Stimulated activated CD4-positive, alpha-beta T cell treated with anti-CD3 and anti-CD28 coated beads, Interleukin-12 subunit alpha, Interleukin-12 subunit beta, amount 100 ng/mL, for 48 hours (primary cell): Measurements from ENCODE around the gene PDPK1.

Experiments used
- DNase-seq, 3 donors: peaks; one replicate each; pipeline ENCODE4 v3.0.0-alpha.2; 2020; ENCODE audit warnings: low read depth in 2 of 3, low spot score in 1 of 3

Gene PDPK1

DNA sequence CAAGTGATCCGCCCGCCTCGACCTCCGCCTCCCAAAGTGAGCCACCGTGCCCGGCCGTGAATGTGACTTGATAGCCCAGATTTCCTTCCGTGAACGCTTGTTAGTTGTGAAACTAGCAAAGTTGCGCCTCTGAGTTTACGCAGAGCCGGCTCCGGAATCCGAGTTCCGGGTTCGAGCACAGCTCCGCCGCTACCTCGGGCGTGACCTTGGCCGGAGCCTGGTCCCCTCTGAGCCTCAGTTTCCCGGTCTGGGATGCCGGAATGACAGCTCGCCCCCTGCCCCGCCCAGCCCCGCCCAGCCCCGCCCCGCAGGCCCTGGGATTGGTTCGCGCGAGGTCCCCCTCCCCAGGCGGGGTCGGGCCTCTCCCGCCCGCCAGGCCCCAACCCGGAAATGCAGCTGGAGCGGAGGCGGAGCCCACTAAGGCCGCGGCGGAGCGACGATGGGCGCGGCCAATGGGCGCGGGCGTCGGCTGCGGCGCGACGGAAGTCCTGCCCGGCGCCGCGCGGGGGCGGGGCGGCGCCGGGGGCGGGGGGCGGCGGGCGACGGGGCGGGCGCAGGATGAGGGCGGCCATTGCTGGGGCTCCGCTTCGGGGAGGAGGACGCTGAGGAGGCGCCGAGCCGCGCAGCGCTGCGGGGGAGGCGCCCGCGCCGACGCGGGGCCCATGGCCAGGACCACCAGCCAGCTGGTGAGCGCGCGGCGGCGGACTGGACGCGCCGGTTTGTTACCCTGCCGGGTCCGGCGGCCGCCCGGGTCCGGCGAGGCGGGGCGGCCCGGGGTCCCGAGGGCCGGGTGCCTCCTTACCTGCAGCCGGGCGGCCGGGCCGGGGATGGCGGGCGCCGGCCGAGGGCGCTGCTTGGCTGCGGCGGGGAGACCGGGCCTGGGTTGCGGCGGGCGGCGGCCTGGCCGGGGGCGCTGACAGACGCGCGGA lies at the start of gene PDPK1:
TSS of gene PDPK1 (plus strand) at position 571 of the 929 bp plus-strand sequence. CDS start at position 663, 92 bp downstream.
- DNase-seq, result peak; percentile 83 to 93 (median 89)

DNA sequence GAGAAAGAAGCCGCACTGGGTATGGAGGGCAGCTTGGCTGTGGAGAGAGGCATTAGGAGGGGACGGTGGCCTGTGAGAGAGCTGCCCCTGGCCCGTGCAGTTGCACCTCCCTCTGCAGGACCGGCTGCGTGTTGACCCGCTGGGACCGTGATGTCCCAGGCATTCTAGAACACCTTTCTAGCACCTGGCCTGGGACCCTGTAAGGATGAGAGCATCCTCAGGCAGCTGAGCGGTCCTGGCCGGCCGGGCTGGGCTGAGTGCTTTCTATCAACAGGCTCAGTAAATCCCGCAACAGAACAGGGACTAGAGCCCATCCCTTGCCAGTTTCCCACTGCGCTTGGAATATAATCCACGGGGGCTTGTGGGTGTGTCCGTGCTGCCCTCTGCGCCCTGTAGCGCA lies 48.2 kb upstream of the PDPK1 start:
- DNase-seq, result no peak

DNA sequence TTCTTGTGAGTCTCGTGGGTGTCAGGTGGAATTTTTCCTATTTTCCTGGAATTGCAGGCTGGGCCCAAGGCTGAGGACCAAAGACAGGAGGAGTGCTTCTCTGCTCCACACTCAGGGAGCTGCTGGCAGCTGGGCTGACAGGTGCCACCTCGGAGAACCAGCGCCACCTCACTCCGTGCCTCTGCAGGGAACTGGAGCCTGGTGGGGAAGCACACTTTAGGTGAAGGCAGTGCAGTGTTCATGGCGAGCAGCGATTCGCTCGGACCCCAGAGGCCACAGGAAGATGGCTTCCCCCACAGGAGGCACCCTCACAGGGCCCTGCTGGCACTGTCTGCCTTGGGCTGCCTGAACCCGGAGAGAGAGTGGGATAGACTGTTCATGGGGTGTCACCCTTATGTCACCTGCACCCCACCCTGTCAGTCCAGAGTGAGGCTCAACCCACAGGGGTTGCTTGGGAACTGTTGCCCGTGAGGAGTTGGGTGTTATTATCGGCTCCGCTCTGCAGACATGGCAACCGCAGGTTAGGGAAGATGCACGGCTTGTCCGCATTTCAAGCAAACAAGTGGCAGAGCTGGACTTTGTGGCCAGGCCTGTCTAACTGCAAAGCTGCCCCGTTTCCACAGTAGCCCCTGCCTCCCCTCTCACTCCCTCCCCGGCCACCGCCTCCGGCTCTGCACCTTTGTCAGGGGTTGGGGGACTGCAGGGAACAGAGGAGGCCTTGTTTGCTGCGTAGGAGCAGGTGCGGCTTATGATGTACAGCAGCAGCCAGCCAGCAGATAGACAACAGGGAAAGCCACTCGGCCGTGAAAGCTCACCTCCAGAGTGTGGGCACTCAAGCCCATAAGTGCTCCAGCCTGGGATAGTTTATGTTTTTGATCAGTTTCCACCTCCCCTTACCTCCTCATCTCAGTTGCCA lies 47.4 kb upstream of the PDPK1 start:
- no peak for DNase-seq

DNA sequence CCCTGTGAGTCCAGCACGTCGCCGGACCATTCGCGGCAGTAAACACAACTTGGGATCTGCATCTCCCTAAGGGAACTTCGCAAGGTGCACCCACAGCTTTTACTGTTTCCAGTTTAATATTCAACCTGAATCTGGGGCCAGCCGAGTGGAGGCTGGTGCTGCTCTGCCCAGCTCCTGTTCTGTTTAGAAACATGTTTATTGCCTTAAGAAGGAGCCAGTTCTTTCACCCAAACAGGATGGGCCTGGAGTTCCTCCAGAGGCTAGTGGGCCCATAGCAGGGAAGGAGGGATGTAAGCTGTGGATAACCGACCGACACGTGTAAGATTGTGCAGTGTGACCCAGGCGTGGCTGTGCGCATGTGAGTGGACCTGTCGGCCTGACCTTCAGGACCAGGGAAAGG lies 45.5 kb upstream of the PDPK1 start:
- DNase-seq, result no peak

DNA sequence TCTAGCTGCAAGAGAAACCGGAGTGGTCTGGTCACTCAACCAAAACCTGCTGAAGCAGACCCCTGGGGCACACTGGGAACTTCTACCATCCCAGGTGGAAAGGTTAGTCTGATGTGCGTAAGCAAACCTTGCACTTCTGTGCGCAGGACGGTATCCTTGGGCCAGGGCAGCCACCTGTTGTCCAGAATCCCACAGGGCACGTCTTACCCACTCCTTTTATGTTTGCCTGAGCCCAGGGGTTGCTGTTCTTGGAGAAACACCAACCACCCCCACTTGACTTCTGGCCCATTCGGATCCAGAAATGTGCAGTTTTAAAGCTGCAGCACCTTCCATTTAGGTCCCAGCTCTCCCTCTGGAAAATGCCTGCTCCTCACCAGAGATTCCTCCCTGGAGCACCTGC lies 44.2 kb upstream of the PDPK1 start:
- no peak for DNase-seq

DNA sequence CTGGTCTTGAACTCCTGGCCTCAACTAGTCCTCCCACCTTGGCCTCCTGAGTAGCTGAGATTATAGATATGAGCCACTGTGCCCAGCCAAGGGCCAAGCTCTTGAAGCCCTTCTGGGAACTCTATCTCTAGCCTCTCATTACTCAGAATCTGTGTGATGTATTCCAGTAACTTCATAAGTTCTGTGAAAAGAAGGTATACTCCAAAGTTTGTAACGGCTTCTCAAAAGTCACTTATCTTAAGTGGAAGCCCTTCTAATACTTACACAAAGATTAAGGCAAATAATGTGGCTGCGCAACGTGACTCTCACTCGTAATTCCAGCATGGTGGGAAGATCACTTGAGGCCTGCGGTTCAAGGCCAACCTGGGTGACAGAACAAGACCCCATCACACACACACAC lies 43.2 kb upstream of the PDPK1 start:
- DNase-seq, result no peak

DNA sequence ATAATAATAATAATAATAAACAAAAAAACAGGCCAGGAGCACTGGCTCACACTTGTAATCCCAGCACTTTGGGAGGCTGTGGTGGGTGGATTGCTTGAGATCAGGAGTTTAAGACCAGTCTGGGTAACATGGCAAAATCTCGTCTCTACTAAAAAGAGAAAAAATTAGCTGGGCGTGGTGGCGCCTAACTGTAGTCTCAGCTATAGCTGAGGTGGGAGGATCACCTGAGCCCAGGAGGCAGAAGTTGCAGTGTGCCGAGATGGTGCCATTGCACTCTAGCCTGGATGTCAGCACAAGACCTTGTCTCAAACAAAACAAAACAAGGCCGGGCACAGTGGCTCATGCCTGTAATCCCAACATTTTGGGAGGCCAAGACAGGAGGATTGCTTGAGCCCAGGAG lies 42.8 kb upstream of the PDPK1 start:
- DNase-seq, result no peak

DNA sequence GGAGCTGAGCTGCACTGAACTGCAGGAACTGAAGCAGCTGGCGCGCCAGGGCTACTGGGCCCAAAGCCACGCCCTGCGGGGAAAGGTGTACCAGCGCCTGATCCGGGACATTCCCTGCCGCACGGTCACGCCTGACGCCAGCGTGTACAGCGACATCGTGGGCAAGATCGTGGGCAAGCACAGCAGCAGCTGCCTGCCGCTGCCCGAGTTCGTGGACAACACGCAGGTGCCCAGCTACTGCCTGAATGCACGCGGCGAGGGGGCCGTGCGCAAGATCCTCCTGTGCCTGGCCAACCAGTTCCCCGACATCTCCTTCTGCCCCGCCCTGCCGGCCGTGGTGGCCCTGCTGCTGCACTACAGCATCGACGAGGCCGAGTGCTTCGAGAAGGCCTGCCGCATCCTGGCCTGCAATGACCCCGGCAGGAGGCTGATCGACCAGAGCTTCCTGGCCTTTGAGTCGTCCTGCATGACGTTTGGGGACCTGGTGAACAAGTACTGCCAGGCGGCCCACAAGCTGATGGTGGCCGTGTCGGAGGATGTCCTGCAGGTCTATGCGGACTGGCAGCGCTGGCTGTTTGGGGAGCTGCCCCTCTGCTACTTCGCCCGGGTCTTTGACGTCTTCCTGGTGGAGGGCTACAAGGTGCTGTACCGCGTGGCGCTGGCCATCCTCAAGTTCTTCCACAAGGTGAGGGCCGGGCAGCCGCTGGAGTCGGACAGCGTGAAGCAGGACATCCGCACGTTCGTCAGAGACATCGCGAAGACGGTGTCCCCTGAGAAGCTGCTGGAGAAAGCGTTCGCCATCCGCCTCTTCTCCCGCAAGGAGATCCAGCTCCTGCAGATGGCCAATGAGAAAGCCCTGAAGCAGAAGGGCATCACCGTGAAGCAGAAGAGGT lies 41.4 kb upstream of the PDPK1 start:
- DNase-seq, result no peak

DNA sequence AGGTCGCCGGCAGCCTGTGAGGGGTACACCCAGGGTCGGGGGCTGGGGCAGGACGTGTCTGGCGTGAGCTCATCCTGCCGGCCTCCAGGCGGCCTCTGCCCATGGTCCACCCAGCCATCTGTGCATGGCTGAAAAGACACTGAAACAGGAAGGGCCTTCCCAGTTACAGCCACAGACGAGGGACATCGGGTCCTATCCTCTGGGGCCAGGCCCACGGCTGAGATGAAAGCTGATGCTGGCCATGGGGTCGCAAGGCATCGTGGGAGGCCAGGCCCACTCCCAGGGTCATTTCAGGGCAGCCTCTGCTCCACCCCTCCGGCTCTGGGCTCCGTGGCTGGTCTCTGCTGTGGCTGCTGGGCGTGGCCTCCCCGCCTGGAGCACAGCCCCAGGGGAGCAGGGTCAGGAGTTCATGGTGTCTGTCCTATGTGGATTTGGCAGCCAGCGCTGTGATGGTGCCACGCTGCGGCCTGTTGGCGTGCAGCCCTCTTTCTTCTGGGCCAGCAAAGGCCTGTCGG lies 40.6 kb upstream of the PDPK1 start:
- no peak for DNase-seq

DNA sequence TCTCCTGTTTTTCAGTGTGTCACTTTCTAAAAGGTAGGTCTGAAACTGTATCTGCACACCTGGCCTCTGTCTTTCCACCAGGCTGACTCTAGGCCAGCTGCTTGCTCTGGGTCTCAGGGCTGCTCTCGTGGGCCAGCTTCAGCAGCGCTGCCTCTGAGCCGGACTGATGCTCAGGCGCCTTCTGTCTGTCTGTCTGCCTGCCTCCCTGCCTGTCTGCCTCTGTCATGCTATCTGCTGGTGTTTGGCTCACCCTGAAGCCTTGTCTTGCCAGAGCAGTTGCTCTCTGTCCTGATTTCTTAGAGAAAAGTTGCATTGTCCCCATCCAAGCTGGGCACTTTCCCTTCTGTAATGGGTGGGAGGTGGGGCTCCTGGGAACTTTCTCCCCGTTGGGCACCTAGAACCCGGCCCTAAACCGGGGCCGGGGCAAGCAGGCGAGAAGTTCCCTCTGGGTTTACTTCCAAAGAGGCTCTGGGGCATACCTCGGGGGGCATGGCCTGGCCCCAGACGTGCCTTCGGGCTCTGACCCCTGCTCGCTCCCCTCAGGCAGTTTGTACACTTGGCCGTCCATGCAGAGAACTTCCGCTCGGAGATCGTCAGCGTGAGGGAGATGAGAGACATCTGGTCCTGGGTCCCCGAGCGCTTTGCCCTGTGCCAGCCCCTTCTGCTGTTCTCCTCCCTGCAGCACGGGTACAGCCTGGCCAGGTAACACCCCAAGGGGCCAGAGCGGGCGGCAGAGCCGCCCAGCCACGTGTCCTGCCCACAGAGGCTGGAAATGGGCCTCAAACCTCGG lies 39.9 kb upstream of the PDPK1 start:
- no peak for DNase-seq

DNA sequence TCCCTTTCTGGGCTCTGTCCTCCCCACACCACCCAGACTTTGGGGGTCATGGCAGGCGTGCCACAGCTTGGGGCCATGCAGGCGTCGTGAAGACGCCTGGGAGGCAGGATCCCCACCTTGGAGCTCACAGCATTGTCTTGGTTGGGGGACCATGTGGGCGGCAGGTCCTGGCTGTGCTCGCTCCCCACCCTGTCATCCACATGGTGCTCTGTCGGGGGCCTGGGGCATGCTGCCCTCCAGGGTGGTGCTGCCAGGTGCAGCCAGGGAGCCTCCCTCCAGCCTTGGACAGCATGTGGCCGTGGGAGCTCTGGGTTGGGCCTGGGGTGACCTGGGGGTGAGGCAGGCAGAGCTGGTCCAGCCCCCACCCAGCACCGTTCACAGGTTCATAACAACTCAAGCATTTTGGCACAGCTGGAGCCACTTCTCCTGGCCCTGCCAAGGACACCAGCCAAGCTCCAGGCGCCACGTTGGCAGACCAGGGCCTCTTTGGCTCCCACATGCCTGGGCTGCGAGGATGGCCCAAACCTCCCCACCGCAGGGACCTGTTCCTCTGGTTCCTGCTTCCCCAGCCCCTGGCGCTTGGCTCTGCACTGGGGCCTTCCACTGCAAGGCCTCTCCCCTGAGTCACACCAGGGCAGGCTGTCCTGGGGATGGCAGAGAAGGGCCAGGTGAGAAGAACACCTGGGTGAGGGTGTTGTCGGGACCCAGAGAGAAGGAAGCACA lies 39.1 kb upstream of the PDPK1 start:
- no peak for DNase-seq

DNA sequence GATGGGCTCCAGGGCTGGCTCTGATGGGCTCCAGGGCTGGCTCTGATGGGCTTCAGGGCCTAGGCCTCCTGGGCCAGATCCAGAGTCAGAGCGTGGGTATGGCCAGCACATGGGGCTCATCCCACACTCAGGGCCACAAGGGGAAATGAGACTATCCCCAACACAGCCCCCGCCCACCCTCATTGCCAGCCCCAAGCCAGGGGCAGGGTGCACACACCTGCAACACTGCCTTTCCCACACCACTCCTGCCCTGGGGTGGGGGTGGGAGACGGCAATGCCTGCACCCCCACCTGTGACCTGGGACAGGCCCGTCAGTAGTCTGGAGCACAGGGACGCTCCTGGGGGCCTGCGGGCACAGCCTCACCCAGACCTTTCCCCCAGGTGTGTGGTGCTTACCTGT lies 38.4 kb upstream of the PDPK1 start:
- DNase-seq, result no peak

DNA sequence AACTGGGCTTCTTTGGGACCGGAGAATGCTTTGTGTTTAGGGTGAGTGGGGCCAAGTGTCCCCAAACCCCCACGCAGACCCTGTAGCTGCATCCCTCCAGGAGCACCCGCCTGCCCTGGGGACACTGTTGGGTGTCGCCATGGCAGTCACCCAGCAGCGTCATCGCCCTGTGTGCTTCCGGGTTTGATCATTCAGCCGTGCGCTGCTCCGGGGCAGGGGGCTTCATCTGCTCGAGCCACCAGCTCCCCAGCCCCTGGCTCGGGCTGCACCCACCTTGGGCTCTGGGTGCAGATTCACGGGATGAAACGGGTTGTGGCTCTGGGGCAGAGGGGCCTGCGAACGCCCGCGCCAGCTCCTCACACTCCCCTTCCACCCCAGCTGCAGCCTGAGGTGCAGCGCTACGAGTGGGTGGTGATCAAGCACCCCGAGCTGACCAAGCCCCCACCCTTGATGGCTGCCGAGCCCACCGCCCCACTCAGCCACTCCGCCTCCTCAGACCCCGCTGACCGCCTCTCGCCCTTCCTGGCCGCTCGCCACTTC lies 37.9 kb upstream of the PDPK1 start:
- no peak for DNase-seq

DNA sequence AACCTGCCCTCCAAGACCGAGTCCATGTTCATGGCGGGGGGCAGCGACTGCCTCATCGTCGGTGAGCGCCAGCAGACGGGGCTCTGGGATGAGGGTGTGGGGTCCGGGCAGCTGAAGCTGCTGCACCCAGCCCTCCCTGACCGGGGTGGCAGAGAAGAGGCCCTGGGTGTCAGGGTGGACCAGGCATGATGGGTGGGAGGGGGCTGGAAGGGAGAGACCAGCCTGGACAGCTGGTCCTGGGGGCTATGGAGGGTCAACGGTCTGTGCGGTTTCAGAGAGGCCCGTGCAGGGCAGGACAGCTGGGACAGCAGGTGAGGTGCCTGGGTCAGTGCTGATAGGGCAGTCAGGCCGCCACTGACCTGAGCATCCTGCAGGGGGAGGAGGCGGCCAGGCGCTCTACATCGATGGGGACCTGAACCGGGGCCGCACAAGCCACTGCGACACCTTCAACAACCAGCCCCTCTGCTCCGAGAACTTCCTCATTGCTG lies 37.3 kb upstream of the PDPK1 start:
- no peak for DNase-seq

DNA sequence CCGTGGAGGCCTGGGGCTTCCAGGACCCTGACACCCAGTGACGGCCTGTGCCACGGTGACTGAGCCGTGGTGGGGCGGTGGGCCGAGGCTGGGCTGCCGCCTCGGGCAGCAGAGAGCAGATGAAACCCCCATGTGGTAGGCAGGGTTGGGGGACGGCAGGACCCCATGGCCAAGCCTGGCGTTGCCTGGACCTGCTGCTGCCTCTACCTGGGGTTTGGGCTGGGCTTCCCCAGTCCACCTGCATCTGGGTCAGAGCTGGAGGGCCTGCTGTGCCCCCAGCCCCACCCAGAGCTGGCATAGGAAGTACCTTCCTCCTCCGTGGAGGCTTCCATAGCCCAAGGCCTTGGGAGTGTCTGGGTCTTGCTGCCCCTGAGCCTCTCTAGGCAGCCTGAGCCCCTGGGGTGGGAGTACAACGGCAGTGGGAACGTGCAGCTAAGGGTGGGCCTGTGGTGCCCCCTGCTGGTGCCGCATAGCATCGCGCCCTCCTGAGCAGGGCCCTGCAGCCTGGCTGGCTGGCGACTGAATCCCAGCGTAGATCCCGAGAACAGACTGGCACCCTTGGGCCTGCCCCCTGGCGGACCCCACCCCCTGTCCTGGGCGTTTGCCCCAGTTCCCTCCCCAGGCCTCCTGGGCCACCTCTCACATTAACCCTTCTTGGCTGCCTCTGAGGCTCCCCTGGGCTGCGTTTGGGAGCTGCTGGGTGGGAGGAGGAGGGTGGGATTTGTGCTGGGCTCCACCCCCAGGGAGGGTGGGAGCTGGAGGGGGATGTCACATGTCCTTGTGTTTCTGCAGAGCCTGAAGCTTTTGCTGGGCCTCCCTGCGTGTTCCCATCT lies 36.7 kb upstream of the PDPK1 start:
- DNase-seq, result peak; percentile 63 to 84 (median 72)

DNA sequence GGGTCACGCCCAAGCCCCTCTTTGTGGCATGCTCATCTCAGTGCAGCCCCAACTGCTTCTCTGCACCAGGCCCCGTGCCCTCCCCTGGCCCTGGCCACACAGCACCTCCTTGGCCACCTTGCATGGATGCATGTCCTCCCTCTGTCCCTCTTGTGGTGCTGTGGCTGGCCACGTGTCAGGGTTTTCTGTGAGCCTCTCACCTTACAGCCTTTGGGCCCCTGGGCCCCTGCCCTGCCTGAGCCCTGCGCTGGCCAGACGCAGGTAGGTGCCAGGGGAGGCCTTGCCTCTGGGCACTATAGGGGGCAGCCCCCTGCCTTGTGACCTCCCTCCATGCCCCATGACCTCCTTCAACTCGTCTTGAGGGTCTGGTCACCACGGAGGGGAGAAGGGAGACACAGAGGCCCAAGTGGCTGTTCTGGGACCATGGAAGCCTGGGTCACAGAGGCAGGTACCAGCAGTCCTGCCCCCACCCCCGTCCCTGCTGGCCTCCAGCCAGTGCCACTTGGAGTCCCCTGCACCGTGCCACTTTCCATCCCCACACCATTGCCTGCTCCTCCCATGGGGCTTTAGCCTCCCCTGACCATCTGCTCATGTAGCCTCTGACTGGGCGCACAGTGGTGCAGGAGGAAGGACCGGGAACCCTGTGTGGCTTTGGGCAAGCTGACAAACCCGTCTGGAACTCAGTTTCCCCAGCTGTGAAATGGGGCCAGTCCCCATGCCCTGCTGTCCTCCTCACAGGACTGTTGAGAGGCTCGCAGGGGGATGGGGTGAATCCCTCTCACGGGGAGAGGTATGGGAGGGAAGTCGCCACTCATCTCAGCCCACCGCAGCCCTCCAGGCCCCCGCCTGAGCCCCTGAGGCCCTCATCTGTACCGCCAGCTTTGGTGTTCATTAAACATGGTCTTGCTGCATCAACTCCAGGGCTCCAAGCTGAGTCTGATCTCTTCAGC lies 35.6 kb upstream of the PDPK1 start:
- DNase-seq, result no peak

DNA sequence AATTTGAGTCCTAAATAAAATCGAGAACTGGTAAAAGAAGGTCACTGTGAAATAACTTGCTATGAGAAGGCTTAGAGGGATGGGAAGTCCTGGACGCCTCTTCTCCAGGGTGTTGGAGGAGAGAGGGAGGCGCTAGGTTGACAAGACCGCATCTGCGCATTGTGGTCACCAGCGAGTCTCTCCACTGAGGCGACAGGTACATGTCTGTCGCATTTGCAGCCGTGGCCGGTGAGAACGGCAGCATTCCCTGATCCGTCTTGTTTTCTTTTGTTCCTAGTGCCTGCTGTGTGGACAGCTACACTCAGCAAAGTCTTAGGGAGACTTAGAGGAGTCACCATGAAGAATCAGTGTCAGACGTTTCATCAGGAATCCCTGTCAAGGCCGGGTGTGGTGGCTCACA lies 32.1 kb upstream of the PDPK1 start:
- DNase-seq, result no peak
